GM19468 (cell line): Measurements from ENCODE around the gene PRAMEF4.
"Not testable (repeated sequence)": the region's sequence is repeated elsewhere in the genome, so short reads cannot be mapped to it uniquely, and the experiment has no call there.

Source experiments
- ATAC-seq: cut with Tn5 transposase; IDR thresholded peaks from one replicate; pipeline ENCODE4 v1.9.1; 2021; ENCODE audit warnings: mild to moderate bottlenecking, moderate library complexity, moderate number of reproducible peaks; ENCODE audit not compliant: unreplicated experiment; ENCODE audit errors: extremely low read depth

The PRAMEF4 gene

GRCh38 chr1:12886101-12886500 lies at the start of gene PRAMEF4:
Gene PRAMEF4, minus strand, starts transcription at chr1:12886201. Its CDS starts 2,807 bp downstream, at chr1:12883394.
- not testable (repeated sequence) for ATAC-seq

DNA sequence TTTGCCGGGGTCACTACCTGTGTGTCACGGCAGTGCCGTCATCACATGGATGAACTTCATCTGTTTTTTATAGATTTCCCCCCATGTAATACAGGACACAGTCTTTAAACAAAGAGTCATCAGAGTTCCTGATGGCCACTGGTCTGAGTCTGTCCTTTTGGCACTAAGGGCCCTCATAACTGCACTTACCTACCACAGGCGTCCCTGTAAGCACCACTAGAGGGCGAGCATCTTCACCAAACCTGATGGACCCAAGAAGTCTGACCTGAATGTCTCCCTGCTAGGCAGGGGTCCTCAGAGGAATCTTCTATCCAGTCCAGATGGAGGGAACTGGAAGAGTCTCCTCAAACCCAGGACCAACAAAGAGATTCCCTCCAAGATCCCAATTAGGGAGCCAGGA lies 38.4 kb upstream of the PRAMEF4 start:
- not testable (repeated sequence) for ATAC-seq

DNA sequence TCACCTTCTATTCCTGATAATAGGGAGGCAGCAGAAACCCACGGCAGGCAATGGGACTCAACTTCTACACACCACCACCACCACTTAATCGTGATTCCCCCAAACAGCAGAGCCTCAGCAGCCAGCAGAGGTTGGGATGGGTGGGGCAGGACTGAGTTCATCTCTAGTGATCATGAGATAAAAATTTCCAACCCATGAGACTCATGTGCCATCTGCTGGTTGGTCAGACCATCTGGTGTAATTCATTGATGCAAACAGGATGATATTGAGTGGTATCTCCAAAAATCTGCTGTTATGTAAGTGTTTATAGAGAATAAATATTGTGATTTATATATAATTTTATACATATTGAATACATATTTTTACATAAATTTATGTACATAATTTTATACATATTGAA lies 35.7 kb upstream of the PRAMEF4 start:
- not testable (repeated sequence) for ATAC-seq

DNA sequence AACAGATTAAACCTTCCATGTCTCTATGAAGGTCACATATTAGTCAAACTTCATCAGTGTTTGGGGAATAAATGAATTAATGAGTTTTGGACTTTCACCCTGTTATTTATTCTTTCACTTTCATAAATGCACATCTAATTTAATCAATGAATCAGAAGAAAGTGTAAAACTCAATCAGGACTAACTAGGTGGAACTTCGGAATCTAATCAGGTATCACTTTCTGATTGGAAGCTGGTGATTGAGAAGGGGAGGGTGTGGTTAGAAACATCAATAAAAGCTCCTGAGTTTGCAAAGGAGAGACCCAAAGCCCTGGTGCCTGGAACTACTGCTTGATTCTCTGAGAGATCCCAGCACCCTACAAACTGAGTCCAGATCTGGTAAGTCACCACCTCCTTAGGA lies 30.3 kb upstream of the PRAMEF4 start, which contains the start of gene PRAMEF7:
Gene PRAMEF7 (plus strand): TSS at position 301 of the 400 bp plus-strand sequence. CDS start 1,083 bp downstream, outside the sequence.
- ATAC-seq, result not testable (repeated sequence)

- not testable (repeated sequence) for ATAC-seq
Measured at GRCh38 chr1:12903793-12904572, 18.0 kb upstream of the PRAMEF4 start.

DNA sequence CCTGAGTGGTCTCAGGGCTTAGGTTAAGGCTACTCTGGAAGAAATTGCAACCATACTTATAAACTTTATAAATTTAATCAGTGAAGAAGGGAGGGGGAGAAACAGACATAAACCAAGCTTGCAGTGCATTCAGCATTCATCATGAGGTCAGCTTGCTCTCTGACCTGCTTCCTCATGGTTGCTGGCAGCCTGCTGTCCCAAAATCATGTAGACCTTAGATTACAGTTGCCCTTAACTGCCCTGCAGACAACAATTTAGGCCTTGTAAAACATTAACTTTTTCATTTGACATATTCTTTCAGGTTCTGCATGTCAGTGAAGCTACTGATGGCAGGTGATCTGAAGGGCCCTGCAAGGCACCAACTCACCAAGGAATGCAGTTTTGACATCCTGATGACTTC lies 13.2 kb upstream of the PRAMEF4 start:
- not testable (repeated sequence) for ATAC-seq

GRCh38 chr1:12898170-12898569 lies 12.2 kb upstream of the PRAMEF4 start, which contains the start of gene PRAMEF10:
Gene PRAMEF10, minus strand, starts transcription at chr1:12898270. Its CDS starts 2,423 bp downstream, at chr1:12895847.
- not testable (repeated sequence) for ATAC-seq

DNA sequence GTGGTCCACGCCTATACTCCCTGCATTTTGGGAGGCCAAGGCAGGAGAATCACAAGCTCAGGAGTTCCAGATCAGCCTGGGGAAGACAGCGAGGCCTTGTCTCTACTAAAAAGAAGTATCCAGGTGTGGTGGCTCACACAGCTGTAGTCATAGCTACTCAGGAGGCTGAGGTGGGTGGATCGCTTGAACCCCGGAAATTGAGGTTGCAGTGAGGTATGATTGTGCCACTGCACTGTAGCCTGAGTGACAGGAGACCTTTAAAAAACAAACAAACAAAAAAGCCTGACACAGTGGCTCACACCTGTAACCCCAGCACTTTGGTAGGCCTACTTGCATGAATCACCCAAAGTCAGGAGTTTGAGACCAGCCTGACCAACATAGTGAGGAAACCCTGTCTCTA lies 7.5 kb downstream of the PRAMEF4 start:
- ATAC-seq, result not testable (repeated sequence)

GRCh38 chr1:12863131-12863880 lies 22.7 kb downstream of the PRAMEF4 start:
- not testable (repeated sequence) for ATAC-seq

GRCh38 chr1:12856786-12857185 lies 29.2 kb downstream of the PRAMEF4 start, which contains the start of gene PRAMEF2:
Gene PRAMEF2, plus strand, starts transcription at chr1:12857086. Its CDS starts 1,924 bp downstream, at chr1:12859010.
- ATAC-seq, result not testable (repeated sequence)

DNA sequence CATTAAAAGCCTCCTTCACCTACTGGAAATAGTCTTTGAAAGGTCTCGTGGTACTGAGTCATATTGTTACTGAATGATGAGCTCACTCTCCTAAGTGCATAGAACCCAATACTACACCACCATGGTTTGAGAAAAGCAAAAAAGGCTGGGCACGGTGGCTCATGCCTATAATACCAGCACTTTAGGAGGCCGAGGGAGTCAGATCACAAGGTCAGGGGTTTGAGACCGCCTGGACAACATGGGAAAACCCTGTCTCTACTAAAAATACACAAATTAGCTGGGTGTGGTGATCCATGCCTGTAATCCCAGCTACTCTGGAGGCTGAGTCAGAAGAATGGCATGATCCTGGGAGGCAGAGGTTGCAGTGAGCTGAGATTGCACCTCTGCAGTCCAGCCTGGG lies 34.2 kb downstream of the PRAMEF4 start:
- no peak for ATAC-seq

GRCh38 chr1:12848620-12849019 lies 37.4 kb downstream of the PRAMEF4 start, which contains the start of gene HNRNPCL1:
Gene HNRNPCL1, minus strand, starts transcription at chr1:12848720. Its CDS starts 431 bp downstream, at chr1:12848289.
- not testable (repeated sequence) for ATAC-seq

- ATAC-seq, result not testable (repeated sequence)
Measured at GRCh38 chr1:12833251-12833650, 52.8 kb downstream of the PRAMEF4 start.

GRCh38 chr1:12831310-12831709 lies 54.7 kb downstream of the PRAMEF4 start, which contains the start of gene PRAMEF11:
Gene PRAMEF11, minus strand, starts transcription at chr1:12831410. Its CDS starts 2,621 bp downstream, at chr1:12828789.
- ATAC-seq, result not testable (repeated sequence)
